Measurements from ENCODE around the gene TGFB1. TPM values are rescaled to one million over a fixed set of nuclear protein-coding genes. Genes with fewer than 3 reads are reported as not detected.
"Not testable (repeated sequence)": the region's sequence is repeated elsewhere in the genome, so short reads cannot be mapped to it uniquely, and the experiment has no call there.

TGFB1 gene
- total and polyA plus RNA-seq, 8 donors: 29.8 to 98.0 (median 39.1) TPM

DNA sequence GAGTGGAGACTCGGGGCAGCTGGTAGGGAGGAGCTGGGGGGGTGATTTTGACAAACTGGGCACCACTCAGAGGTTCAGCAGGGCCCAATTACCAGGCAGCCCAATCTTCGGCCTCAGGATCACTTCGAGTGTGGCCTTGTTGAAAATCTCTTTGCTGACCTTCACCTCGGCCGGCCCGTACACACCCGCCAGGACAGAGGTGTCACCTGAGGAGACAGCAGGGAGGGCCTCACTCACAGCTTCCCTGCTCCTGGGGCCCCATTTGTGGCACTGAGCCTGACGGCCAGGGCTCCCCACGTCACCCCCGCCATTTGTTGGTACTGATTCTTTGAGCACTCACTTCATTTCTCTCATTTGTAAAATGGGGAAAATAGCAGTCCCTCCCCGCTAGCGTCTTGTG is 39.1 kb upstream of the TGFB1 start:
- no peaks in the 10 kb centered on the region for H3K9me3 ChIP-seq
- H3K27ac ChIP-seq: no peak overlapping the region

DNA sequence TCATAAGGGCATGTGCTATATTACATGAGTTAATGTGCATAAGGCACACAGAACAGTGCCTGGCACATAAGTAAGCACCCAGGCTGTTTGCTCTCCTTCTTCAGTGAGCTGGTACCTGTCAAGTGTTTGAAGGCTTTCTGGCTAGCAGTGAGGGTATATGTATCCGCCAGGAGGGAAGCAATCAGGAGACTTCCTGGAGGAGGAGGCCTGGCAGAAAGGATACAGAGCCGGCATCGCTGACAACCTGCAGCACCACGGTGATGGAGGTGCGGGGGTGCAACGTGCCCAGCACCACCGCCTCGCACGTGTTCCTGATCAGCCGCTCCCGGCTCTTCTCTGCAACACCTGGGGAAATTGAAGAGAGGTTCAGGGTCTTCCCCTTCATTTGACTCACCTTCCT is 37.9 kb upstream of the TGFB1 start:
- no peak for TF ChIP-seq CTCF (IDR thresholded peaks at IDR 0.05)
- Histone ChIP-seq H3K27ac (no peak overlapping the region), H3K4me3 (no peak overlapping the region), H3K9me3 (no peaks in the 10 kb centered on the region), H3K4me1 (peaks cover 3 to 21% of the 10 kb centered on the region in 2 donors), H3K27me3 (no peaks in the 10 kb centered on the region), H3K36me3 (peaks cover 0 to 52% of the 10 kb centered on the region in 2 donors)
- intact Hi-C loops (cut with DNase I): no loop called here
- DNase-seq: no peak
- ATAC-seq: no peak

More for the DNA sequence above, 39.1 kb upstream of the TGFB1 start:
- DNase-seq (no peak), ATAC-seq (no peak)
- Histone ChIP-seq H3K4me1 (peaks cover 3 to 26% of the 10 kb centered on the region in 2 donors), H3K4me3 (no peak overlapping the region), H3K27me3 (no peaks in the 10 kb centered on the region), H3K36me3 (peaks cover 0 to 43% of the 10 kb centered on the region in 2 donors)
- intact Hi-C loops (cut with DNase I): no loop called here
- no peak for TF ChIP-seq CTCF (IDR thresholded peaks at IDR 0.05)

DNA sequence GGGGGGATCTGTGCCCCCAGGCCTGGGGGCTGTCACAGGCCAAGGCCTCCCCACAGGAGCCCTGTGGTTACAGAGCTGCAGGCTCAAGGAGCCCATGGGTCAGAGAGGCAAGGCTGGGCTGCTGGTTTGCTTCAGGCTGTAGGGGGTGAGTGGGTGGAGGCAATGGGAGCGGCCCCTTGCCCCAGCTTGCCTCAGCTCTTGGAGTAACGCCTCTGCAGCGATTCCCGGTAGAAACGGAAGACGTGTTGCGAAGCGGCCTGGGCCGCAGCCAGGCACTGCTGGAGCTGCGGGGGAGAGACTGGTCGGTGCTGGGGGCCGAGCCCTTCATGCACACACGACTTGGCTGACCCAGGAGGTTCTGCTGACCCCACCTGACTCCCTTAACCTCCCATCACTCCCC is 32.7 kb upstream of the TGFB1 start:
- Histone ChIP-seq H3K27ac (no peak overlapping the region), H3K27me3 (no peaks in the 10 kb centered on the region), H3K36me3 (peaks cover 0 to 79% of the 10 kb centered on the region in 2 donors), H3K9me3 (no peaks in the 10 kb centered on the region), H3K4me3 (no peak overlapping the region), H3K4me1 (no peaks in the 10 kb centered on the region)
- TF ChIP-seq CTCF (IDR thresholded peaks at IDR 0.05): no peak
- no peak for ATAC-seq
- DNase-seq: no peak
- intact Hi-C loops (cut with DNase I): no loop called here

DNA sequence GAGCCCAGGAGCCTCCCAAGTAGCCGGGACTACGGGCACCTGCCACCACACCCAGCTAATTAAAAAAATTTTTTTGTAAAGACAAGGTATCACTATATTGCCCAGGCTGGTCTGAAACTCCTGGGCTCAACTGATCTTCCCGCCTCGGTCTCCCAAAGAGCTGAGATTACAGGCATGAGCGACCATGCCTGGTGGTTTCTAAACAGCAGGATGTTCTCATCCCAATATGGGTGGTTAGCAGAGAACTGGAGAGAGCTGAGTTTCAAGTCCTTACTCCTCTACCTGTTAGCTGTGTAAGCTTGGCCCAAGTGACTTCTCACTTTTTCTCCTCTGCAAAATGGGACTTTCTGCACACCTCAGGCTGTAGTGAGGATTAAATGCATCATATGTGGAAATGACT is 30.6 kb upstream of the TGFB1 start:
- intact Hi-C loops (cut with DNase I): no loop called here
- Histone ChIP-seq H3K4me1 (peaks cover 0 to 12% of the 10 kb centered on the region in 2 donors), H3K4me3 (no peak overlapping the region), H3K36me3 (peaks cover 0 to 58% of the 10 kb centered on the region in 2 donors), H3K27me3 (no peaks in the 10 kb centered on the region), H3K9me3 (no peaks in the 10 kb centered on the region), H3K27ac (no peak overlapping the region)
- DNase-seq (no peak), ATAC-seq (no peak)
- TF ChIP-seq CTCF (IDR thresholded peaks at IDR 0.05): no peak

GRCh38 chr19:41381536-41381935 is 27.8 kb upstream of the TGFB1 start:
- ATAC-seq; DNase-seq; H3K9me3 ChIP-seq; H3K4me3 ChIP-seq; intact Hi-C loops (cut with DNase I); H3K27me3 ChIP-seq; H3K27ac ChIP-seq: not testable (repeated sequence)
- Histone ChIP-seq H3K36me3 (peaks cover 0 to 33% of the 10 kb centered on the region in 2 donors), H3K4me1 (peaks cover 0 to 41% of the 10 kb centered on the region in 2 donors)
